HepG2 (cell line): ENCODE measurements around the gene PDZRN4. TPM values are rescaled to one million over a fixed set of nuclear protein-coding genes. Genes with fewer than 3 reads are reported as not detected.

ENCODE experiments used
- ATAC-seq: fragments of 200-7000 bp; cut with Tn5 transposase; 3 replicates; pipeline ENCODE4 v1.9.1; 2020; ENCODE audit warnings: mild to moderate bottlenecking, moderate library complexity
- BruUV-seq: library from RNA; stranded (reverse); fragments of 400-500 nt; replicated peaks from 2 replicates; lab custom pipeline; 2021; lab: Mats Ljungman, UMichigan
- CTCF ChIA-PET: fragments of 300-600 bp; formaldehyde crosslinking; extraction: SDS; loops from one replicate; lab custom pipeline; 2021; ENCODE audit warnings: low total read pairs, inconsistent platforms, low intra/inter-chr PET ratio; lab: Yijun Ruan, JAX
- POLR2A ChIA-PET: fragments of 350-600 bp; sonication (Branson Sonifier 250); formaldehyde crosslinking; loops from one replicate; lab custom pipeline; 2020; ENCODE audit warnings: antibody characterized with exemption, inconsistent platforms; lab: Yijun Ruan, JAX
- DNase-seq: peaks from one replicate; pipeline ENCODE4 v3.0.0-alpha.2; 2015; ENCODE audit warnings: low spot score
- FAIRE-seq: peaks from 3 replicates; lab custom pipeline; 2011; peaks lifted over from hg19 to GRCh38; lab: Jason Lieb, UNC
- H2AFZ ChIP-seq: one replicate; pipeline ENCODE4 v1.6.1; 2011; ENCODE audit warnings: low read length, inconsistent platforms
- H3K27ac ChIP-seq: fragments of 300-600 bp; 3 replicates; pipeline ENCODE4 v1.8.0; 2011; ENCODE audit warnings: mixed run types, mild to moderate bottlenecking, mixed read lengths, low read length, inconsistent platforms; ENCODE audit not compliant: insufficient read depth; ENCODE audit errors: extremely low read length
- H3K27me3 ChIP-seq, 2 experiments: fragments of 200-600 bp in 1 of 2; 2 replicates in 1 of 2; 3 replicates in 1 of 2; pipeline versions ENCODE4 v1.6.0 to v1.8.0; 2011; ENCODE audit warnings: low read length in 2 of 2, mild to moderate bottlenecking in 2 of 2, moderate library complexity in 2 of 2, inconsistent platforms in 1 of 2; ENCODE audit not compliant: insufficient read depth in 2 of 2, control insufficient read depth in 1 of 2
- H3K36me3 ChIP-seq, 2 experiments: fragments of 200-600 bp in 1 of 2; replicated peaks in 1 of 2; 2 replicates in 1 of 2; 3 replicates in 1 of 2; pipeline versions ENCODE4 v1.5.1 to v1.8.0; 2011; ENCODE audit warnings: low read length in 2 of 2, inconsistent platforms in 1 of 2; ENCODE audit not compliant: insufficient read depth in 2 of 2, control insufficient read depth in 1 of 2
- H3K4me1 ChIP-seq: 2 replicates; pipeline ENCODE4 v1.5.1; 2012; ENCODE audit warnings: low read length, inconsistent platforms; ENCODE audit not compliant: insufficient read depth
- H3K4me2 ChIP-seq: 2 replicates; pipeline ENCODE4 v1.6.0; 2011; ENCODE audit warnings: low read depth, low read length, inconsistent platforms
- H3K4me3 ChIP-seq, 3 experiments: fragments of 200-600 bp in 1 of 3; sonication (generic), shearing (Covaris generic) in 1 of 3; replicated peaks in 1 of 3; 2 replicates each; pipeline ENCODE4 v1.5.1; 2011 to 2016; ENCODE audit warnings: low read length in 3 of 3, inconsistent platforms in 2 of 3, low read depth in 2 of 3, mild to moderate bottlenecking in 2 of 3, control low read depth in 1 of 3, mixed read lengths in 1 of 3; ENCODE audit not compliant: insufficient read depth in 1 of 3
- H3K79me2 ChIP-seq: one replicate; pipeline ENCODE4 v1.6.1; 2011; ENCODE audit warnings: low read length, inconsistent platforms; ENCODE audit not compliant: insufficient read depth
- H3K9ac ChIP-seq: 2 replicates; pipeline ENCODE4 v1.6.0; 2011; ENCODE audit warnings: mild to moderate bottlenecking, low read depth, low read length, inconsistent platforms; ENCODE audit not compliant: insufficient read depth
- H3K9me3 ChIP-seq: 2 replicates; pipeline ENCODE4 v1.5.1; 2012; ENCODE audit warnings: mild to moderate bottlenecking, low read length
- H4K20me1 ChIP-seq: 2 replicates; pipeline ENCODE4 v1.6.0; 2011; ENCODE audit warnings: inconsistent platforms, mild to moderate bottlenecking, low read length, moderate library complexity; ENCODE audit not compliant: insufficient read depth
- ARHGAP35 ChIP-seq: sonication (generic); formaldehyde crosslinking; IDR thresholded peaks from 2 replicates; pipeline ENCODE4 v1.9.0; 2022; ENCODE audit warnings: mild to moderate bottlenecking, inconsistent platforms, moderate library complexity, missing genetic modification reagents, borderline replicate concordance
- ARNTL ChIP-seq: sonication (generic); formaldehyde crosslinking; IDR thresholded peaks from 2 replicates; pipeline ENCODE4 v1.4.0; 2020; ENCODE audit warnings: mild to moderate bottlenecking, missing genetic modification reagents
- ETV6 ChIP-seq: sonication (generic); formaldehyde crosslinking; conservative IDR thresholded peaks from 2 replicates; pipeline ENCODE4 v1.4.0; 2020; ENCODE audit warnings: missing genetic modification reagents
- KLF16 ChIP-seq, 2 experiments: sonication (generic) in 1 of 2; formaldehyde crosslinking in 1 of 2; IDR thresholded peaks; 2 replicates each; pipeline versions ENCODE4 v1.6.1 to v1.8.0; 2016 to 2023; ENCODE audit warnings: missing genetic modification reagents in 2 of 2, missing compliant biosample characterization in 1 of 2
- PCBP1 ChIP-seq: fragments of 200-400 bp; formaldehyde crosslinking; IDR thresholded peaks from 2 replicates; pipeline ENCODE4 v1.6.1; 2017; ENCODE audit warnings: mild to moderate bottlenecking, low read depth, low read length, borderline replicate concordance
- SALL2 ChIP-seq: sonication (generic); formaldehyde crosslinking; IDR thresholded peaks from 2 replicates; pipeline ENCODE4 v1.8.1; 2023; ENCODE audit warnings: mild to moderate bottlenecking, missing genetic modification reagents, inconsistent platforms
- SIN3A ChIP-seq: IDR thresholded peaks from 2 replicates; pipeline ENCODE4 v1.6.1; 2011; ENCODE audit warnings: low read depth, mild to moderate bottlenecking, control low read depth, low read length, borderline replicate concordance
- SIX1 ChIP-seq: sonication (generic); formaldehyde crosslinking; IDR thresholded peaks from 2 replicates; pipeline ENCODE4 v1.4.0; 2020; ENCODE audit warnings: missing genetic modification reagents, borderline replicate concordance
- SP2 ChIP-seq: sonication (generic); formaldehyde crosslinking; IDR thresholded peaks from 2 replicates; pipeline ENCODE4 v1.5.1; 2020; ENCODE audit warnings: mild to moderate bottlenecking, missing genetic modification reagents
- ZBTB7B ChIP-seq: sonication (generic); formaldehyde crosslinking; IDR thresholded peaks from 2 replicates; pipeline ENCODE4 v1.4.0; 2020; ENCODE audit warnings: missing genetic modification reagents
- ZBTB8A ChIP-seq: sonication (generic); formaldehyde crosslinking; IDR thresholded peaks from 2 replicates; pipeline ENCODE4 v1.4.0; 2020; ENCODE audit warnings: mild to moderate bottlenecking, low read depth, missing genetic modification reagents, borderline replicate concordance
- ZC3H13 ChIP-seq: sonication (generic); formaldehyde crosslinking; IDR thresholded peaks from 2 replicates; pipeline ENCODE4 v1.8.1; 2023; ENCODE audit warnings: mild to moderate bottlenecking, missing genetic modification reagents, moderate library complexity
- ZNF234 ChIP-seq: sonication (generic); formaldehyde crosslinking; conservative IDR thresholded peaks from 2 replicates; pipeline ENCODE4 v1.5.1; 2020; ENCODE audit warnings: mild to moderate bottlenecking, missing genetic modification reagents
- ZNF235 ChIP-seq: sonication (generic); formaldehyde crosslinking; IDR thresholded peaks from 2 replicates; pipeline ENCODE4 v1.8.1; 2023; ENCODE audit warnings: mild to moderate bottlenecking, missing genetic modification reagents, borderline replicate concordance
- ZNF512B ChIP-seq: sonication (generic); formaldehyde crosslinking; IDR thresholded peaks from 2 replicates; pipeline ENCODE4 v1.5.1; 2020; ENCODE audit warnings: missing genetic modification reagents, mild to moderate bottlenecking, borderline replicate concordance
- ZNF776 ChIP-seq: sonication (generic); formaldehyde crosslinking; IDR thresholded peaks from 2 replicates; pipeline ENCODE4 v1.4.0; 2020; ENCODE audit warnings: mild to moderate bottlenecking, missing genetic modification reagents
- WGBS: methylation state at CpG from one replicate; pipeline ENCODE4 v1.1.6; 2017; ENCODE audit warnings: low lambda C conversion rate; 5-methylcytosine and 5-hydroxymethylcytosine counted together
- in situ Hi-C: cut with HindIII; loops from 2 replicates; pipeline ENCODE4 v1.10.0; 2017; ENCODE audit warnings: low pct_unique_long_range_greater_than_20kb; ENCODE audit not compliant: extremely low pct_ligation_motif_present
- intact Hi-C: fragments of 100-400 bp; cut with micrococcal nuclease; formaldehyde crosslinking; loops from one replicate; pipeline ENCODE4 v1.10.0; 2022; ENCODE audit not compliant: unreplicated experiment
- polyA plus RNA-seq, 8 experiments: library from polyadenylated mRNA; depleted of rRNA in 3 of 8; stranded (reverse) in 7 of 8; unstranded in 1 of 8; fragments of >200 nt; fragmentation: Illumina TruSeq in 4 of 8; extraction: Trizol in 4 of 8; gene quantifications; 2 replicates each; pipeline versions ENCODE4 v1.2.1 to v1.2.3, GENCODE V29; 2011 to 2016; ENCODE audit warnings: low read depth in 4 of 8, missing spikeins in 1 of 8, mixed read lengths in 1 of 8; ENCODE audit not compliant: insufficient read depth in 1 of 8
- total RNA-seq, 5 experiments: library from RNA; depleted of rRNA; stranded (reverse); fragments of >200 nt; fragmentation: Illumina TruSeq; extraction: Trizol; gene quantifications; 2 replicates each; pipeline ENCODE4 v1.2.3, GENCODE V29; 2016; ENCODE audit warnings: low read depth in 1 of 5
- TF ChIP-seq, protein P1 (sequence below): sonication (generic); formaldehyde crosslinking; conservative IDR thresholded peaks from 2 replicates; pipeline ENCODE4 v1.4.0; 2020; ENCODE audit warnings: missing genetic modification reagents

The PDZRN4 gene
- total and polyA plus RNA-seq, 2 of the 13 experiments (the other 11 are each of a cell fraction or from before 2014, with no cell fraction given): not detected

- TF ChIP-seq ZC3H13 (no peak), ZNF776 (CRISPR knock-in tag) (no peak), ZNF234 (CRISPR knock-in tag) (no peak), ZNF512B (no peak), ARNTL (CRISPR knock-in tag) (no peak), SIX1 (CRISPR knock-in tag) (no peak), PCBP1 (no peak), ARHGAP35 (no peak)
- TF ChIP-seq, protein P1, sequence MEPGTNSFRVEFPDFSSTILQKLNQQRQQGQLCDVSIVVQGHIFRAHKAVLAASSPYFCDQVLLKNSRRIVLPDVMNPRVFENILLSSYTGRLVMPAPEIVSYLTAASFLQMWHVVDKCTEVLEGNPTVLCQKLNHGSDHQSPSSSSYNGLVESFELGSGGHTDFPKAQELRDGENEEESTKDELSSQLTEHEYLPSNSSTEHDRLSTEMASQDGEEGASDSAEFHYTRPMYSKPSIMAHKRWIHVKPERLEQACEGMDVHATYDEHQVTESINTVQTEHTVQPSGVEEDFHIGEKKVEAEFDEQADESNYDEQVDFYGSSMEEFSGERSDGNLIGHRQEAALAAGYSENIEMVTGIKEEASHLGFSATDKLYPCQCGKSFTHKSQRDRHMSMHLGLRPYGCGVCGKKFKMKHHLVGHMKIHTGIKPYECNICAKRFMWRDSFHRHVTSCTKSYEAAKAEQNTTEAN: no peak
These were observed 48.0 kb upstream of the PDZRN4 start (continued) for GRCh38 chr12:41140117-41140516.

GRCh38 chr12:41141104-41141503 lies 47.0 kb upstream of the PDZRN4 start:
- no peak overlapping the region for H2AFZ ChIP-seq
- ATAC-seq: no peak
- no peaks in the 10 kb centered on the region for H3K27me3 ChIP-seq
- H3K4me1 ChIP-seq: no peaks in the 10 kb centered on the region
- FAIRE-seq: no peak
- BruUV-seq: no TSS peak
- H3K79me2 ChIP-seq: no peaks in the 10 kb centered on the region
- 0% methylated on average over 2 of the region's 2 CpGs for WGBS
- ChIA-PET POLR2A (no interaction called here), CTCF (no interaction called here)
- no peaks in the 10 kb centered on the region for H3K9me3 ChIP-seq
- H3K9ac ChIP-seq: no peak overlapping the region
- no peak overlapping the region for H3K4me3 ChIP-seq
- intact Hi-C loops: no loop called here
- no peak overlapping the region for H3K27ac ChIP-seq
- no peak overlapping the region for H3K4me2 ChIP-seq
- DNase-seq: no peak
- no peaks in the 10 kb centered on the region for H3K36me3 ChIP-seq
- in situ Hi-C loops: no loop called here
- no peaks in the 10 kb centered on the region for H4K20me1 ChIP-seq
- no peak for TF ChIP-seq ZNF235 (CRISPR knock-in tag)
- TF ChIP-seq, protein P1: no peak
- TF ChIP-seq ZBTB8A: no peak
- no peak for TF ChIP-seq SP2 (CRISPR knock-in tag)
- no peak for TF ChIP-seq ZBTB7B (CRISPR knock-in tag)
- no peak for TF ChIP-seq SIN3A
- TF ChIP-seq SALL2 (CRISPR knock-in tag): no peak
- TF ChIP-seq KLF16 (CRISPR knock-in tag; IDR thresholded peaks at IDR 0.05): no peak
- TF ChIP-seq ETV6 (CRISPR knock-in tag): no peak
